ENCODE results near the gene MTMR3.

- no peak for TF ChIP-seq CTCF (IDR thresholded peaks at IDR 0.05)
- no peak for TF ChIP-seq EZH2phosphoT487 (IDR thresholded peaks at IDR 0.05)
- no peak for TF ChIP-seq EZH2 (IDR thresholded peaks at IDR 0.05)
These were observed 132.3 kb downstream of the MTMR3 start for GRCh38 chr22:30015229-30015797.

Data from neural progenitor cell (in vitro differentiated cells).